ENCODE data around the gene TFE3. TPM values are rescaled to one million over a fixed set of nuclear protein-coding genes. Genes with fewer than 3 reads are reported as not detected.

The TFE3 gene
- total RNA-seq, 1 experiment from 2014 or later: 59.8 TPM

- no peak overlapping the region for H2BK20ac ChIP-seq (ENCODE audit: low read depth, low read length, poor library complexity, severe bottlenecking)
- no peak overlapping the region for H2AFZ ChIP-seq (ENCODE audit: low read length)
- H3K56ac ChIP-seq (ENCODE audit: insufficient read length, low read depth, low read length): no peak overlapping the region
- H3K79me2 ChIP-seq (ENCODE audit: insufficient read depth, low read length): no peaks in the 10 kb centered on the region
- no peak overlapping the region for H2BK120ac ChIP-seq (ENCODE audit: low read depth, low read length, poor library complexity, severe bottlenecking)
- no peaks in the 10 kb centered on the region for H3K79me1 ChIP-seq (ENCODE audit: insufficient read depth, low read depth, low read length, poor library complexity, severe bottlenecking)
- H4K8ac ChIP-seq (replicated peaks; ENCODE audit: insufficient read length, low read depth, low read length): no peak overlapping the region
- no peak overlapping the region for H2BK5ac ChIP-seq (ENCODE audit: insufficient read length, low read length)
- no peak overlapping the region for H4K91ac ChIP-seq (ENCODE audit: insufficient read length, low read depth, low read length)
- H2BK15ac ChIP-seq (ENCODE audit: low read depth, low read length): no peak overlapping the region
- Mint-ChIP-seq H3K4me3 (no peak overlapping the region), H3K36me3 (ENCODE audit: insufficient read depth in 1 of 3, low read depth in 3 of 3) (no peaks in the 10 kb centered on the region; a peak in 1 of 7 replicates), H3K4me1 (no peaks in the 10 kb centered on the region), H3K9me3 (peaks cover 50 to 70% of the 10 kb centered on the region in 2 experiments), H3K27me3 (ENCODE audit: low read depth) (no peaks in the 10 kb centered on the region), H3K27ac (no peak overlapping the region)
- TF ChIP-seq CTCF (conservative IDR thresholded peaks at IDR 0.05): no peak
- H2BK12ac ChIP-seq (ENCODE audit: insufficient read length, low read depth, low read length): no peak overlapping the region
- no peak for DNase-seq
- no peak overlapping the region for H3K27ac ChIP-seq (ENCODE audit: insufficient read length, low read depth, low read length)
- no peaks in the 10 kb centered on the region for H3K4me1 ChIP-seq (ENCODE audit: insufficient read depth, low read length)
- H3K23ac ChIP-seq (ENCODE audit: insufficient read length, low read depth, low read length): no peak overlapping the region
- H3K23me2 ChIP-seq (ENCODE audit: insufficient read length, low read depth, low read length, poor library complexity, severe bottlenecking): no peaks in the 10 kb centered on the region
- no peak overlapping the region for H3K4ac ChIP-seq (ENCODE audit: low read depth, low read length)
- no peak overlapping the region for H4K5ac ChIP-seq (ENCODE audit: insufficient read length, low read depth, low read length)
- no peak overlapping the region for H3K4me2 ChIP-seq (ENCODE audit: insufficient read depth, insufficient read length, low read length)
- H3K18ac ChIP-seq (ENCODE audit: insufficient read length, low read depth, low read length): no peak overlapping the region
- no peak overlapping the region for H3K9ac ChIP-seq (ENCODE audit: extremely low read depth, insufficient read length, low read length)
- no peaks in the 10 kb centered on the region for H3K27me3 ChIP-seq (ENCODE audit: insufficient read depth, low read length)
- no peak overlapping the region for H2AK5ac ChIP-seq (ENCODE audit: insufficient read length, low read length)
- no peaks in the 10 kb centered on the region for H3K9me3 ChIP-seq (ENCODE audit: control insufficient read depth, low read depth, low read length)
- WGBS (ENCODE audit: extremely low coverage, insufficient read length, low lambda C conversion rate): no CpG with 5 or more reads among the region's 4 CpGs
- no peak overlapping the region for H3T11ph ChIP-seq (ENCODE audit: low read length)
- no peaks in the 10 kb centered on the region for H4K20me1 ChIP-seq (ENCODE audit: control insufficient read depth, insufficient read depth, insufficient read length)
- no peak overlapping the region for H3K14ac ChIP-seq (ENCODE audit: insufficient read depth, low read length)
Observed at GRCh38 chrX:49089553-49089952, 46.4 kb upstream of the TFE3 start.

Measured in H9 (cell line).